Activated CD4-positive, alpha-beta memory T cell treated with anti-CD3 and anti-CD28 coated beads for 36 hours (primary cell): ENCODE results near the gene HMGB3. TPM values are rescaled to one million over a fixed set of nuclear protein-coding genes. Genes with fewer than 3 reads are reported as not detected.

Experiments
- CTCF ChIA-PET: fragments of 350-600 bp; sonication (Branson Sonifier 250); formaldehyde crosslinking; loops from one replicate; lab custom pipeline; 2021; ENCODE audit warnings: antibody characterized with exemption, inconsistent platforms; lab: Charles Lee
- POLR2A ChIA-PET: fragments of 350-600 bp; sonication (Branson Sonifier 250); formaldehyde crosslinking; loops from one replicate; lab custom pipeline; 2021; ENCODE audit warnings: antibody characterized with exemption; lab: Charles Lee
- DNase-seq: peaks from one replicate; pipeline ENCODE4 v3.0.0-alpha.2; 2020
- H3K27ac Mint-ChIP-seq: one replicate; pipeline ENCODE4 v1.8.0; 2021; ENCODE audit warnings: mixed read lengths
- H3K27me3 Mint-ChIP-seq: one replicate; pipeline ENCODE4 v1.8.0; 2021; ENCODE audit warnings: mixed read lengths
- H3K36me3 Mint-ChIP-seq: one replicate; pipeline ENCODE4 v1.8.0; 2021; ENCODE audit warnings: mixed read lengths
- H3K4me1 Mint-ChIP-seq: one replicate; pipeline ENCODE4 v1.8.0; 2021; ENCODE audit warnings: low read depth, mixed read lengths
- H3K4me3 Mint-ChIP-seq: one replicate; pipeline ENCODE4 v1.8.0; 2021; ENCODE audit warnings: mild to moderate bottlenecking, mixed read lengths
- H3K9me3 Mint-ChIP-seq: one replicate; pipeline ENCODE4 v1.8.0; 2021; ENCODE audit warnings: mixed read lengths
- intact Hi-C: fragments of 100-400 bp; cut with micrococcal nuclease; formaldehyde crosslinking; loops from one replicate; pipeline ENCODE4 v1.15.1; 2023
- total RNA-seq, 2 experiments: library from RNA; stranded (reverse); gene quantifications; one replicate each; pipeline ENCODE4 v1.2.3, GENCODE V29; 2021

Gene HMGB3
- total RNA-seq, result 10 to 100 TPM; 30.7 to 40.7 TPM

GRCh38 chrX:150982788-150983520, at the start of gene HMGB3:
TSS of gene HMGB3 (plus strand) at chrX:150983335. CDS start at chrX:150985600, 2,265 bp downstream.
- Mint-ChIP-seq H3K4me3 (peak within 1 kb of the TSS; percentile 62), H3K27ac (no peak within 1 kb of the TSS), H3K9me3 (no peaks in the 10 kb centered on the region), H3K36me3 (peaks cover 17% of the 10 kb centered on the region), H3K27me3 (peaks cover 3% of the 10 kb centered on the region), H3K4me1 (peaks cover 9% of the 10 kb centered on the region)
- DNase-seq, result peak; percentile 91
- intact Hi-C loops, result loop anchor here (1.0 to 10.0 kb wide), 5 partner anchors 49 to 414 kb away; partner anchors contain the start of genes CD99L2 and VMA21
- ChIA-PET POLR2A (interaction anchor here (1.1 kb wide), 1 partner anchor 216 kb away, joined by 4 read pairs; no protein-coding TSS in a partner anchor), CTCF (interaction anchor here (1.5 kb wide), 1 partner anchor 211 kb away, joined by 10 read pairs; no protein-coding TSS in a partner anchor)

GRCh38 chrX:150933945-150934350, 49.2 kb upstream of the HMGB3 start:
- Mint-ChIP-seq H3K4me1 (no peaks in the 10 kb centered on the region), H3K9me3 (no peaks in the 10 kb centered on the region)
- CTCF ChIA-PET, result no interaction called here

GRCh38 chrX:150934453-150934852, 48.7 kb upstream of the HMGB3 start:
- H3K36me3 Mint-ChIP-seq, result no peaks in the 10 kb centered on the region
- H3K27me3 Mint-ChIP-seq, result no peaks in the 10 kb centered on the region
- no peak for DNase-seq
- H3K27ac Mint-ChIP-seq, result no peak overlapping the region
- H3K9me3 Mint-ChIP-seq, result no peaks in the 10 kb centered on the region
- intact Hi-C loops, result no loop called here
- H3K4me3 Mint-ChIP-seq, result no peak overlapping the region
- ChIA-PET POLR2A (no interaction called here), CTCF (no interaction called here)
- no peaks in the 10 kb centered on the region for H3K4me1 Mint-ChIP-seq

More at GRCh38 chrX:150933945-150934350, 49.2 kb upstream of the HMGB3 start:
- no peak overlapping the region for H3K4me3 Mint-ChIP-seq
- intact Hi-C loops, result no loop called here
- no peaks in the 10 kb centered on the region for H3K36me3 Mint-ChIP-seq
- POLR2A ChIA-PET, result no interaction called here
- no peak overlapping the region for H3K27ac Mint-ChIP-seq
- no peak for DNase-seq
- H3K27me3 Mint-ChIP-seq, result no peaks in the 10 kb centered on the region

- no peak overlapping the region for H3K4me3 Mint-ChIP-seq
- intact Hi-C loops, result no loop called here
- ChIA-PET POLR2A (no interaction called here), CTCF (no interaction called here)
- DNase-seq, result no peak
- no peak overlapping the region for H3K27ac Mint-ChIP-seq
- no peaks in the 10 kb centered on the region for H3K27me3 Mint-ChIP-seq
- no peaks in the 10 kb centered on the region for H3K9me3 Mint-ChIP-seq
- H3K36me3 Mint-ChIP-seq, result no peaks in the 10 kb centered on the region
- no peaks in the 10 kb centered on the region for H3K4me1 Mint-ChIP-seq
Measured at GRCh38 chrX:150935467-150935866, 47.7 kb upstream of the HMGB3 start.

- Mint-ChIP-seq H3K9me3 (no peaks in the 10 kb centered on the region), H3K27me3 (no peaks in the 10 kb centered on the region), H3K4me3 (no peak overlapping the region), H3K27ac (no peak overlapping the region), H3K4me1 (no peaks in the 10 kb centered on the region), H3K36me3 (no peaks in the 10 kb centered on the region)
- CTCF ChIA-PET, result no interaction called here
- no peak for DNase-seq
- POLR2A ChIA-PET, result no interaction called here
- intact Hi-C loops, result no loop called here
Measured at GRCh38 chrX:150936556-150936955, 46.6 kb upstream of the HMGB3 start.

GRCh38 chrX:150940844-150941495, 42.2 kb upstream of the HMGB3 start:
- ChIA-PET POLR2A (no interaction called here), CTCF (no interaction called here)
- DNase-seq, result no peak
- Mint-ChIP-seq H3K4me1 (no peaks in the 10 kb centered on the region), H3K9me3 (no peaks in the 10 kb centered on the region), H3K4me3 (no peak overlapping the region), H3K27me3 (no peaks in the 10 kb centered on the region), H3K36me3 (no peaks in the 10 kb centered on the region), H3K27ac (no peak overlapping the region)
- intact Hi-C loops, result no loop called here

- H3K36me3 Mint-ChIP-seq, result no peaks in the 10 kb centered on the region
- no peaks in the 10 kb centered on the region for H3K4me1 Mint-ChIP-seq
- no peaks in the 10 kb centered on the region for H3K9me3 Mint-ChIP-seq
- no peak overlapping the region for H3K4me3 Mint-ChIP-seq
- ChIA-PET CTCF (no interaction called here), POLR2A (no interaction called here)
- no peak overlapping the region for H3K27ac Mint-ChIP-seq
- intact Hi-C loops, result no loop called here
- no peaks in the 10 kb centered on the region for H3K27me3 Mint-ChIP-seq
- DNase-seq, result no peak
Measured at GRCh38 chrX:150941580-150941979, 41.6 kb upstream of the HMGB3 start.

- peaks cover 2% of the 10 kb centered on the region for H3K27me3 Mint-ChIP-seq
- no peaks in the 10 kb centered on the region for H3K9me3 Mint-ChIP-seq
- no peaks in the 10 kb centered on the region for H3K4me1 Mint-ChIP-seq
- CTCF ChIA-PET, result no interaction called here
- intact Hi-C loops, result no loop called here
- no peak overlapping the region for H3K4me3 Mint-ChIP-seq
- no peaks in the 10 kb centered on the region for H3K36me3 Mint-ChIP-seq
- POLR2A ChIA-PET, result no interaction called here
- no peak for DNase-seq
- H3K27ac Mint-ChIP-seq, result no peak overlapping the region
Measured at GRCh38 chrX:150942942-150943594, 40.1 kb upstream of the HMGB3 start.

GRCh38 chrX:150944233-150944632, 38.9 kb upstream of the HMGB3 start:
- H3K27me3 Mint-ChIP-seq, result peaks cover 2% of the 10 kb centered on the region
- ChIA-PET CTCF (no interaction called here), POLR2A (no interaction called here)
- H3K4me3 Mint-ChIP-seq, result no peak overlapping the region
- H3K36me3 Mint-ChIP-seq, result no peaks in the 10 kb centered on the region
- intact Hi-C loops, result no loop called here
- no peaks in the 10 kb centered on the region for H3K9me3 Mint-ChIP-seq
- no peak overlapping the region for H3K27ac Mint-ChIP-seq
- H3K4me1 Mint-ChIP-seq, result no peaks in the 10 kb centered on the region
- no peak for DNase-seq

GRCh38 chrX:150954951-150955350, 28.2 kb upstream of the HMGB3 start:
- H3K36me3 Mint-ChIP-seq, result no peaks in the 10 kb centered on the region
- no peak for DNase-seq
- intact Hi-C loops, result no loop called here
- no peaks in the 10 kb centered on the region for H3K9me3 Mint-ChIP-seq
- ChIA-PET POLR2A (no interaction called here), CTCF (no interaction called here)
- H3K27ac Mint-ChIP-seq, result no peak overlapping the region
- H3K4me1 Mint-ChIP-seq, result no peaks in the 10 kb centered on the region
- no peaks in the 10 kb centered on the region for H3K27me3 Mint-ChIP-seq
- no peak overlapping the region for H3K4me3 Mint-ChIP-seq

GRCh38 chrX:150955590-150955989, 27.5 kb upstream of the HMGB3 start:
- CTCF ChIA-PET, result no interaction called here
- no peaks in the 10 kb centered on the region for H3K4me1 Mint-ChIP-seq
- H3K9me3 Mint-ChIP-seq, result no peaks in the 10 kb centered on the region
- H3K36me3 Mint-ChIP-seq, result no peaks in the 10 kb centered on the region
- intact Hi-C loops, result no loop called here
- DNase-seq, result no peak
- POLR2A ChIA-PET, result no interaction called here
- H3K27me3 Mint-ChIP-seq, result no peaks in the 10 kb centered on the region
- H3K4me3 Mint-ChIP-seq, result no peak overlapping the region
- H3K27ac Mint-ChIP-seq, result no peak overlapping the region

- Mint-ChIP-seq H3K36me3 (no peaks in the 10 kb centered on the region), H3K4me3 (no peak overlapping the region), H3K27me3 (no peaks in the 10 kb centered on the region), H3K27ac (no peak overlapping the region), H3K9me3 (no peaks in the 10 kb centered on the region), H3K4me1 (no peaks in the 10 kb centered on the region)
- no peak for DNase-seq
- ChIA-PET POLR2A (no interaction called here), CTCF (no interaction called here)
- intact Hi-C loops, result no loop called here
Measured at GRCh38 chrX:150958177-150958576, 25.0 kb upstream of the HMGB3 start.
